Measurements from ENCODE around the gene PIGP.
A peak's percentile ranks its signal among the peaks of the same experiment; 100 is the strongest.
"Not testable (repeated sequence)": the region's sequence is repeated elsewhere in the genome, so short reads cannot be mapped to it uniquely, and the experiment has no call there.

Gene PIGP

GRCh38 chr21:37059181-37059580 is 13.7 kb downstream of the PIGP start:
- Histone ChIP-seq H3K9ac (ENCODE audit: low read depth, low read length) (no peak overlapping the region), H3K4me3 (ENCODE audit: low read depth, low read length) (no peak overlapping the region), H3K9me3 (ENCODE audit: control insufficient read depth, insufficient read depth, low read length) (no peaks in the 10 kb centered on the region), H3K27me3 (ENCODE audit: control insufficient read depth, insufficient read depth, low read length) (peaks cover 2% of the 10 kb centered on the region), H3K36me3 (ENCODE audit: control insufficient read depth, insufficient read depth, low read length) (no peaks in the 10 kb centered on the region), H3K4me1 (ENCODE audit: control insufficient read depth, insufficient read depth, low read length) (peaks cover 19% of the 10 kb centered on the region)

- Histone ChIP-seq H3K27me3 (ENCODE audit: control insufficient read depth, insufficient read depth, low read length) (peaks cover 2% of the 10 kb centered on the region), H3K9ac (ENCODE audit: low read depth, low read length) (no peak overlapping the region), H3K9me3 (ENCODE audit: control insufficient read depth, insufficient read depth, low read length) (no peaks in the 10 kb centered on the region), H3K4me3 (ENCODE audit: low read depth, low read length) (no peak overlapping the region), H3K4me1 (ENCODE audit: control insufficient read depth, insufficient read depth, low read length) (peaks cover 19% of the 10 kb centered on the region), H3K36me3 (ENCODE audit: control insufficient read depth, insufficient read depth, low read length) (no peaks in the 10 kb centered on the region)
Observed at GRCh38 chr21:37058261-37058660, 14.6 kb downstream of the PIGP start.

- Histone ChIP-seq H3K9me3 (ENCODE audit: control insufficient read depth, insufficient read depth, low read length) (no peaks in the 10 kb centered on the region), H3K4me1 (ENCODE audit: control insufficient read depth, insufficient read depth, low read length) (peaks cover 19% of the 10 kb centered on the region), H3K4me3 (ENCODE audit: low read depth, low read length) (no peak overlapping the region), H3K27me3 (ENCODE audit: control insufficient read depth, insufficient read depth, low read length) (peaks cover 2% of the 10 kb centered on the region), H3K36me3 (ENCODE audit: control insufficient read depth, insufficient read depth, low read length) (no peaks in the 10 kb centered on the region), H3K9ac (ENCODE audit: low read depth, low read length) (no peak overlapping the region)
Observed at GRCh38 chr21:37057614-37058013, 15.3 kb downstream of the PIGP start.

GRCh38 chr21:37055271-37055855 is 17.5 kb downstream of the PIGP start:
- H3K36me3 ChIP-seq (ENCODE audit: control insufficient read depth, insufficient read depth, low read length) = no peaks in the 10 kb centered on the region
- H3K9ac ChIP-seq (ENCODE audit: low read depth, low read length) = no peak overlapping the region
- H3K27me3 ChIP-seq (ENCODE audit: control insufficient read depth, insufficient read depth, low read length) = peaks cover 8% of the 10 kb centered on the region
- H3K4me1 ChIP-seq (ENCODE audit: control insufficient read depth, insufficient read depth, low read length) = peaks cover 14% of the 10 kb centered on the region
- no peak overlapping the region for H3K4me3 ChIP-seq (ENCODE audit: low read depth, low read length)
- no peaks in the 10 kb centered on the region for H3K9me3 ChIP-seq (ENCODE audit: control insufficient read depth, insufficient read depth, low read length)

GRCh38 chr21:37049741-37050140 is 23.1 kb downstream of the PIGP start:
- H3K9me3 ChIP-seq (ENCODE audit: control insufficient read depth, insufficient read depth, low read length); H3K9ac ChIP-seq (ENCODE audit: low read depth, low read length); H3K4me3 ChIP-seq (ENCODE audit: low read depth, low read length); H3K36me3 ChIP-seq (ENCODE audit: control insufficient read depth, insufficient read depth, low read length): not testable (repeated sequence)
- peaks cover 55% of the 10 kb centered on the region for H3K27me3 ChIP-seq (ENCODE audit: control insufficient read depth, insufficient read depth, low read length)
- H3K4me1 ChIP-seq (ENCODE audit: control insufficient read depth, insufficient read depth, low read length) = peaks cover 13% of the 10 kb centered on the region

- H3K9me3 ChIP-seq (ENCODE audit: control insufficient read depth, insufficient read depth, low read length) = no peaks in the 10 kb centered on the region
- peaks cover 13% of the 10 kb centered on the region for H3K4me1 ChIP-seq (ENCODE audit: control insufficient read depth, insufficient read depth, low read length)
- H3K9ac ChIP-seq (ENCODE audit: low read depth, low read length) = peak overlapping the region; percentile 47
- peak overlapping the region; percentile 32 for H3K4me3 ChIP-seq (ENCODE audit: low read depth, low read length)
- no peaks in the 10 kb centered on the region for H3K36me3 ChIP-seq (ENCODE audit: control insufficient read depth, insufficient read depth, low read length)
- peaks cover 66% of the 10 kb centered on the region for H3K27me3 ChIP-seq (ENCODE audit: control insufficient read depth, insufficient read depth, low read length)
Observed at GRCh38 chr21:37047079-37047478, 25.8 kb downstream of the PIGP start.

- Histone ChIP-seq H3K27me3 (ENCODE audit: control insufficient read depth, insufficient read depth, low read length) (peaks cover 73% of the 10 kb centered on the region), H3K9me3 (ENCODE audit: control insufficient read depth, insufficient read depth, low read length) (no peaks in the 10 kb centered on the region), H3K36me3 (ENCODE audit: control insufficient read depth, insufficient read depth, low read length) (no peaks in the 10 kb centered on the region), H3K4me3 (ENCODE audit: low read depth, low read length) (no peak overlapping the region), H3K9ac (ENCODE audit: low read depth, low read length) (no peak overlapping the region), H3K4me1 (ENCODE audit: control insufficient read depth, insufficient read depth, low read length) (peaks cover 13% of the 10 kb centered on the region)
Observed at GRCh38 chr21:37045556-37045955, 27.3 kb downstream of the PIGP start.

- Histone ChIP-seq H3K4me3 (ENCODE audit: low read depth, low read length) (no peak overlapping the region), H3K9ac (ENCODE audit: low read depth, low read length) (no peak overlapping the region), H3K4me1 (ENCODE audit: control insufficient read depth, insufficient read depth, low read length) (peaks cover 13% of the 10 kb centered on the region), H3K36me3 (ENCODE audit: control insufficient read depth, insufficient read depth, low read length) (no peaks in the 10 kb centered on the region), H3K27me3 (ENCODE audit: control insufficient read depth, insufficient read depth, low read length) (peaks cover 73% of the 10 kb centered on the region), H3K9me3 (ENCODE audit: control insufficient read depth, insufficient read depth, low read length) (no peaks in the 10 kb centered on the region)
Observed at GRCh38 chr21:37045149-37045548, 27.7 kb downstream of the PIGP start.

GRCh38 chr21:37044643-37045042 is 28.2 kb downstream of the PIGP start:
- H3K9ac ChIP-seq (ENCODE audit: low read depth, low read length) = no peak overlapping the region
- H3K36me3 ChIP-seq (ENCODE audit: control insufficient read depth, insufficient read depth, low read length) = no peaks in the 10 kb centered on the region
- no peaks in the 10 kb centered on the region for H3K9me3 ChIP-seq (ENCODE audit: control insufficient read depth, insufficient read depth, low read length)
- H3K4me1 ChIP-seq (ENCODE audit: control insufficient read depth, insufficient read depth, low read length) = peaks cover 13% of the 10 kb centered on the region
- peaks cover 73% of the 10 kb centered on the region for H3K27me3 ChIP-seq (ENCODE audit: control insufficient read depth, insufficient read depth, low read length)
- no peak overlapping the region for H3K4me3 ChIP-seq (ENCODE audit: low read depth, low read length)

- H3K4me3 ChIP-seq (ENCODE audit: low read depth, low read length) = no peak overlapping the region
- peaks cover 17% of the 10 kb centered on the region for H3K4me1 ChIP-seq (ENCODE audit: control insufficient read depth, insufficient read depth, low read length)
- H3K36me3 ChIP-seq (ENCODE audit: control insufficient read depth, insufficient read depth, low read length) = no peaks in the 10 kb centered on the region
- H3K9me3 ChIP-seq (ENCODE audit: control insufficient read depth, insufficient read depth, low read length) = no peaks in the 10 kb centered on the region
- H3K27me3 ChIP-seq (ENCODE audit: control insufficient read depth, insufficient read depth, low read length) = peaks cover 71% of the 10 kb centered on the region
- no peak overlapping the region for H3K9ac ChIP-seq (ENCODE audit: low read depth, low read length)
Observed at GRCh38 chr21:37043818-37044217, 29.1 kb downstream of the PIGP start.

GRCh38 chr21:37041706-37042271 is 31.1 kb downstream of the PIGP start:
- Histone ChIP-seq H3K9me3 (ENCODE audit: control insufficient read depth, insufficient read depth, low read length) (no peaks in the 10 kb centered on the region), H3K4me3 (ENCODE audit: low read depth, low read length) (no peak overlapping the region), H3K4me1 (ENCODE audit: control insufficient read depth, insufficient read depth, low read length) (peaks cover 10% of the 10 kb centered on the region), H3K36me3 (ENCODE audit: control insufficient read depth, insufficient read depth, low read length) (no peaks in the 10 kb centered on the region), H3K9ac (ENCODE audit: low read depth, low read length) (no peak overlapping the region), H3K27me3 (ENCODE audit: control insufficient read depth, insufficient read depth, low read length) (peaks cover 78% of the 10 kb centered on the region)

GRCh38 chr21:37040212-37040611 is 32.7 kb downstream of the PIGP start:
- peaks cover 69% of the 10 kb centered on the region for H3K27me3 ChIP-seq (ENCODE audit: control insufficient read depth, insufficient read depth, low read length)
- H3K9me3 ChIP-seq (ENCODE audit: control insufficient read depth, insufficient read depth, low read length) = no peaks in the 10 kb centered on the region
- no peaks in the 10 kb centered on the region for H3K36me3 ChIP-seq (ENCODE audit: control insufficient read depth, insufficient read depth, low read length)
- H3K4me1 ChIP-seq (ENCODE audit: control insufficient read depth, insufficient read depth, low read length) = peaks cover 3% of the 10 kb centered on the region
- H3K4me3 ChIP-seq (ENCODE audit: low read depth, low read length) = no peak overlapping the region
- no peak overlapping the region for H3K9ac ChIP-seq (ENCODE audit: low read depth, low read length)
